Thoracic aorta (tissue), 2 donors: ENCODE results near the gene AEN. TPM values are rescaled to one million over a fixed set of nuclear protein-coding genes. Genes with fewer than 3 reads are reported as not detected.

Experiments
- total RNA-seq, 2 donors: library from RNA; depleted of rRNA; stranded (reverse); fragments of >200 nt; gene quantifications; one replicate each; pipeline versions ENCODE4 v1.1.0 to v1.2.3, GENCODE V29; 2016

AEN gene
- total RNA-seq, 2 donors from 2014 or later = 36.0 to 36.3 TPM

Other genes starting within 250 kb of the AEN start
- 10 to 100 TPM in 1 of 2 donors, 1 to 10 TPM in 1; 3.9 to 13.5 TPM for gene MRPL46, start 154.0 kb upstream of the AEN start, total RNA-seq
- 10 to 100 TPM in 1 of 2 donors, 1 to 10 TPM in 1; 8.5 to 37.9 TPM for gene MRPS11, start 153.6 kb upstream of the AEN start, total RNA-seq
- gene DET1, start 74.7 kb upstream of the AEN start, total RNA-seq = 1 to 10 TPM; 6.0 to 8.5 TPM
- 10 to 100 TPM; 16.2 to 32.1 TPM for gene ISG20, start 17.7 kb downstream of the AEN start, total RNA-seq
- gene ACAN, start 182.1 kb downstream of the AEN start, total RNA-seq = 100 to 1,000 TPM in 1 of 2 donors, 10 to 100 TPM in 1; 23.2 to 147 TPM